K562 (cell line): ENCODE measurements around the gene GAPDH. TPM values are rescaled to one million over a fixed set of nuclear protein-coding genes. Genes with fewer than 3 reads are reported as not detected.

ENCODE experiments used
- ARID4B ChIP-seq: sonication (generic); formaldehyde crosslinking; IDR thresholded peaks from 2 replicates; pipeline ENCODE4 v1.8.0; 2022; ENCODE audit warnings: mild to moderate bottlenecking, missing genetic modification reagents
- CHD2 ChIP-seq: IDR thresholded peaks from 2 replicates; pipeline ENCODE4 v1.6.1; 2011; ENCODE audit warnings: low read depth, low read length
- FOXM1 ChIP-seq, 2 experiments: fragments of 450-650 bp in 1 of 2; sonication (generic) in 1 of 2; formaldehyde crosslinking in 1 of 2; IDR thresholded peaks; 2 replicates each; pipeline versions ENCODE4 v1.6.1 to v1.9.0; 2017 to 2022; ENCODE audit warnings: low read depth in 2 of 2, mild to moderate bottlenecking in 2 of 2, missing genetic modification reagents in 1 of 2, moderate library complexity in 1 of 2
- ILK ChIP-seq: fragments of 450-650 bp; IDR thresholded peaks from 2 replicates; pipeline ENCODE4 v1.6.1; 2016; ENCODE audit warnings: missing genetic modification characterization, low read depth, mild to moderate bottlenecking, missing compliant biosample characterization, moderate library complexity, borderline replicate concordance
- JUND ChIP-seq, 2 experiments: IDR thresholded peaks; 2 replicates in 1 of 2; 3 replicates in 1 of 2; pipeline ENCODE4 v1.6.1; 2011; ENCODE audit warnings: borderline replicate concordance in 2 of 2, low read depth in 2 of 2, low read length in 2 of 2, improper control_type of control experiment in 1 of 2, missing biosample characterization in 1 of 2, missing genetic modification characterization in 1 of 2, missing genetic modification reagents in 1 of 2
- MLLT1 ChIP-seq, 2 experiments: fragments of 450-650 bp; IDR thresholded peaks; 2 replicates each; pipeline ENCODE4 v1.6.1; 2016
- NR3C1 ChIP-seq: sonication (generic); formaldehyde crosslinking; IDR thresholded peaks from 2 replicates; pipeline ENCODE4 v1.8.1; 2022; ENCODE audit warnings: missing genetic modification reagents
- PHF8 ChIP-seq: fragments of 200-600 bp; sonication (generic); IDR thresholded peaks from 2 replicates; pipeline ENCODE4 v1.6.1; 2012; ENCODE audit warnings: mixed run types, mild to moderate bottlenecking, inconsistent platforms, low read length, moderate library complexity, borderline replicate concordance
- POLR2H ChIP-seq: IDR thresholded peaks from 2 replicates; pipeline ENCODE4 v1.6.1; 2016; ENCODE audit warnings: missing genetic modification characterization, low read depth, mild to moderate bottlenecking, control low read depth, missing compliant biosample characterization, moderate library complexity
- SAP30 ChIP-seq: fragments of 200-600 bp; sonication (generic); IDR thresholded peaks from 2 replicates; pipeline ENCODE4 v1.6.1; 2012; ENCODE audit warnings: borderline replicate concordance, low read depth, mild to moderate bottlenecking, moderate library complexity, low read length, control low read depth, inconsistent platforms; ENCODE audit not compliant: insufficient read depth, poor library complexity, severe bottlenecking
- STAT5B ChIP-seq: fragments of 250-450 bp; sonication (Bioruptor Pico); IDR thresholded peaks from 2 replicates; pipeline ENCODE4 v1.8.0; 2021; ENCODE audit warnings: mild to moderate bottlenecking, inconsistent platforms
- TCFL5 ChIP-seq: fragments of 250-450 bp; sonication (Bioruptor Pico); conservative IDR thresholded peaks from 2 replicates; pipeline ENCODE4 v1.6.1; 2021; ENCODE audit warnings: mild to moderate bottlenecking, moderate library complexity, matching md5 sums
- ZMIZ1 ChIP-seq, 2 experiments: fragments of 150-350 bp in 1 of 2; IDR thresholded peaks; 2 replicates each; pipeline ENCODE4 v1.6.1; 2012 to 2016; ENCODE audit warnings: low read depth in 2 of 2, low read length in 2 of 2, mild to moderate bottlenecking in 1 of 2, moderate library complexity in 1 of 2
- ZNF224 ChIP-seq: sonication (generic); formaldehyde crosslinking; IDR thresholded peaks from 2 replicates; pipeline ENCODE4 v1.8.0; 2022; ENCODE audit warnings: mild to moderate bottlenecking, missing genetic modification reagents
- ZNF263 ChIP-seq: sonication (generic); formaldehyde crosslinking; IDR thresholded peaks from 2 replicates; pipeline ENCODE4 v1.8.0; 2022; ENCODE audit warnings: mild to moderate bottlenecking, missing genetic modification reagents, borderline replicate concordance
- ZNF274 ChIP-seq: IDR thresholded peaks from 2 replicates; pipeline ENCODE4 v1.6.1; 2011; ENCODE audit warnings: low read depth, mild to moderate bottlenecking, low read length, moderate library complexity, borderline replicate concordance
- ZNF436 ChIP-seq: fragments of 250-450, 450-650 bp; sonication (Bioruptor Pico); formaldehyde crosslinking; IDR thresholded peaks from 2 replicates; pipeline ENCODE4 v1.7.0; 2020; ENCODE audit warnings: mild to moderate bottlenecking
- ZSCAN29 ChIP-seq: fragments of 450-650 bp; IDR thresholded peaks from 2 replicates; pipeline ENCODE4 v1.6.1; 2017
- polyA plus RNA-seq, 8 experiments: library from polyadenylated mRNA; depleted of rRNA in 4 of 8; stranded (reverse) in 5 of 8; unstranded in 3 of 8; fragments of >200 nt; fragmentation: Nextera tagmentation in 2 of 8; fragmentation: Illumina TruSeq in 1 of 8; extraction: Ambion mirVana in 2 of 8; extraction: Trizol in 1 of 8; gene quantifications; 2 replicates each; pipeline versions ENCODE4 v1.2.1 to v1.2.3, GENCODE V29; 2011 to 2014; ENCODE audit warnings: inconsistent platforms in 1 of 8, missing spikeins in 1 of 8
- total RNA-seq, 7 experiments: library from RNA; depleted of rRNA in 6 of 7; stranded (reverse); fragments of >200 nt in 6 of 7; fragmentation: Illumina TruSeq in 2 of 7; extraction: Trizol in 2 of 7; gene quantifications; 2 replicates each; pipeline versions ENCODE4 v1.2.1 to v1.2.3, GENCODE V29; 2011 to 2021; ENCODE audit warnings: low replicate concordance in 1 of 7

The GAPDH gene
- total and polyA plus RNA-seq, 9 of the 15 experiments (the other 6 are each of a cell fraction or from before 2014, with no cell fraction given): 2,206 to 6,793 (median 4,217) TPM

GRCh38 chr12:6546016-6546415 lies 11.7 kb downstream of the GAPDH start (continued):
- no peak for TF ChIP-seq ARID4B (CRISPR knock-in tag)
- no peak for TF ChIP-seq ZNF224 (CRISPR knock-in tag)
- no peak; the same call in 1 of the 2 replicates for TF ChIP-seq ZSCAN29
- TF ChIP-seq ZNF263: no peak
- no peak for TF ChIP-seq MLLT1 (IDR thresholded peaks at IDR 0.05)
- 0 out of 4 replicates have a peak, but pooled peaks of 1 of the 2 experiments have one; percentile 40 for TF ChIP-seq ZMIZ1 (IDR thresholded peaks at IDR 0.05; ENCODE audit: low read depth in 2 of 2, low read length in 2 of 2)
- TF ChIP-seq STAT5B (CRISPR knock-in tag): no peak
- TF ChIP-seq ILK (tag): no peak
- no peak for TF ChIP-seq ZNF274
- no peak for TF ChIP-seq TCFL5
- no peak for TF ChIP-seq SAP30
- TF ChIP-seq POLR2H (tag): no peak
- TF ChIP-seq NR3C1: no peak
- peak; percentile 61; the same call in 1 of the 2 replicates for TF ChIP-seq FOXM1 (IDR thresholded peaks at IDR 0.05; ENCODE audit: low read depth)
- TF ChIP-seq FOXM1 (CRISPR knock-in tag; IDR thresholded peaks at IDR 0.05; ENCODE audit: low read depth): no peak
- TF ChIP-seq ZNF436 (CRISPR knock-in tag): no peak
- no peak for TF ChIP-seq CHD2
- TF ChIP-seq PHF8: no peak
- TF ChIP-seq JUND (IDR thresholded peaks at IDR 0.05; ENCODE audit: borderline replicate concordance, low read depth, low read length): no peak
- TF ChIP-seq JUND (tag; IDR thresholded peaks at IDR 0.05; ENCODE audit: borderline replicate concordance, low read depth, low read length): no peak
